Stomach smooth muscle (tissue), 2 donors: ENCODE results near the gene AAR2.

Experiments used
- H3K27ac ChIP-seq: one replicate; pipeline ENCODE4 v1.7.0; 2013; ENCODE audit warnings: mild to moderate bottlenecking, low read length, inconsistent platforms
- H3K27me3 ChIP-seq, 2 donors: one replicate each; pipeline ENCODE4 v1.7.0; 2013; ENCODE audit warnings: low read length in 2 of 2; ENCODE audit not compliant: insufficient read depth in 2 of 2, control insufficient read depth in 1 of 2
- H3K36me3 ChIP-seq, 2 donors: one replicate each; pipeline ENCODE4 v1.7.0; 2013; ENCODE audit warnings: low read length in 2 of 2; ENCODE audit not compliant: control insufficient read depth in 2 of 2, insufficient read depth in 2 of 2
- H3K4me1 ChIP-seq: one replicate; pipeline ENCODE4 v1.7.0; 2013; ENCODE audit warnings: low read length; ENCODE audit not compliant: control insufficient read depth, insufficient read depth
- H3K4me3 ChIP-seq, 2 donors: one replicate each; pipeline ENCODE4 v1.7.0; 2013; ENCODE audit warnings: low read length in 2 of 2
- H3K9ac ChIP-seq, 2 donors: one replicate each; pipeline ENCODE4 v1.7.0; 2013; ENCODE audit warnings: low read length in 2 of 2, mild to moderate bottlenecking in 1 of 2
- H3K9me3 ChIP-seq, 2 donors: one replicate each; pipeline ENCODE4 v1.7.0; 2013; ENCODE audit warnings: low read length in 2 of 2; ENCODE audit not compliant: control insufficient read depth in 2 of 2
- donor health status: healthy.
- donor health status: Pancreatic carcinoma.

AAR2 gene

GRCh38 chr20:36218380-36219064 lies 17.8 kb upstream of the AAR2 start:
- Histone ChIP-seq H3K4me3 (no peak overlapping the region), H3K4me1 (no peaks in the 10 kb centered on the region), H3K9ac (no peak overlapping the region), H3K9me3 (no peaks in the 10 kb centered on the region), H3K27ac (no peak overlapping the region), H3K27me3 (no peaks in the 10 kb centered on the region), H3K36me3 (peaks cover 19 to 47% of the 10 kb centered on the region in 2 donors)

- Histone ChIP-seq H3K27ac (no peak overlapping the region), H3K36me3 (peaks cover 13 to 38% of the 10 kb centered on the region in 2 donors)
Observed at GRCh38 chr20:36219671-36220220, 16.5 kb upstream of the AAR2 start.

DNA sequence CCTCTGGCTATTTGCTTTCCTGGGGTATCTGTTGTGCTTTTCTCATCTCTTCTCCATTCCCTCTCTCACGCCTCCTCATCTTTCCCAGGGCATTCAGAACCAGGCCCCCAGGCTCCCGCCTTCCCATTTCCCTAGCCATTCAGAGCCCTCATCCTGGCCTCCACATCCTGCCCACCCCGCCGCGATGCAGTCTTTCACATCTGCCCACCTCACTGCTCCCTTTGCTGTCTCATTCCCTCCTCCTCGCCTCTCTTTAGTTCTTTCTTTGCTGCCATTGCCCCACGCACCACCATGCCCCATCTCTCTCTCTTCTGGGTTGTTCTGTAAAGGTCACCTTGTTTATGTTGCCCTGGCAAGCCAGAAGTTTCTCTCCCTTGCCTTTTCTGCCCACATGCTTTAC lies 10.6 kb upstream of the AAR2 start:
- Histone ChIP-seq H3K27ac (no peak overlapping the region), H3K4me3 (no peak overlapping the region), H3K4me1 (no peaks in the 10 kb centered on the region), H3K36me3 (peaks cover 8 to 38% of the 10 kb centered on the region in 2 donors), H3K9me3 (no peaks in the 10 kb centered on the region), H3K9ac (no peak overlapping the region), H3K27me3 (no peaks in the 10 kb centered on the region)

More at GRCh38 chr20:36219671-36220220, 16.5 kb upstream of the AAR2 start:
- Histone ChIP-seq H3K4me3 (no peak overlapping the region), H3K4me1 (no peaks in the 10 kb centered on the region), H3K27me3 (no peaks in the 10 kb centered on the region), H3K9ac (no peak overlapping the region), H3K9me3 (no peaks in the 10 kb centered on the region)

GRCh38 chr20:36228770-36229169 lies 7.5 kb upstream of the AAR2 start:
- H3K9me3 ChIP-seq, result no peaks in the 10 kb centered on the region
- H3K27ac ChIP-seq, result no peak overlapping the region
- H3K36me3 ChIP-seq, result peaks cover 0 to 20% of the 10 kb centered on the region in 2 donors

DNA sequence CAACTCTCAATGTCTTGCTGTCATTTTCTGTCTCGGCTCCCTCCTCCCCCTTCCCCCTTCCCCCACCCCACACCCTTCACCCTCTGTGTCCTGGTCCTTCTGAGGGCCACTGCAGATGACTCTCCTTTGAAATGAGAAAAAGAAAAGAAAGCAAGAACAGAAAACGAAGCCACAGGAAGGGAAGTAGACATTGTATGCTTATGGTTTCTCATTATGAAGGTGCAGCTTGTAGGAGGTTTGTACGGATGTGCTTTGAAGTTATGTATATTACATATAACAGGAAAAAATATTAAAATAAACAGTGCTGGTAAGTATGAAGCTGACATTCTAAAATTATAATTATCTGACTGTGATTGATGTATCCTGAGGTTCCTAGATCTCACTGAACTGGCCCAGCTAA lies 6.3 kb upstream of the AAR2 start:
- Histone ChIP-seq H3K4me1 (no peaks in the 10 kb centered on the region), H3K4me3 (no peak overlapping the region), H3K27me3 (no peaks in the 10 kb centered on the region), H3K9me3 (no peaks in the 10 kb centered on the region), H3K9ac (no peak overlapping the region), H3K27ac (no peak overlapping the region), H3K36me3 (peaks cover 0 to 19% of the 10 kb centered on the region in 2 donors)

More at GRCh38 chr20:36228770-36229169, 7.5 kb upstream of the AAR2 start:
- no peaks in the 10 kb centered on the region for H3K4me1 ChIP-seq
- no peaks in the 10 kb centered on the region for H3K27me3 ChIP-seq
- H3K4me3 ChIP-seq, result no peak overlapping the region
- H3K9ac ChIP-seq, result no peak overlapping the region

DNA sequence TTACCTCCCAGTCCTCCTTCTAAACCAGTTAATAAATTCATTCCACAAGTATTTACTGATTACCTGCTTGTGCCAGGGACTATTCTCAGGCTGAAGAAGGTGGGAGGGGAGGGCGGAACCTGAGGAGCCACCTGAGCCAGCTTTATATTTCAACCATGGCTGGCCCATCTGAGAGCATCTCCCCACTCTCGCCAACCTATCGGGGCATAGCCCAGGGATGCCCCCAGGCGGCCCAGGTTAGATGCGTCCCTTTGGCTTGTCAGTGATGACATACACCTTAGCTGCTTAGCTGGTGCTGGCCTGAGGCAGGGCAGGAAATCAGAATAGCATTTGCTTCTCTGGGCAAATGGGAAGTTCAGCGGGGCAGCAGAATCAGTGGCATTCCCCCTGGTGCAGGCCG lies 4.9 kb upstream of the AAR2 start:
- H3K27me3 ChIP-seq, result no peaks in the 10 kb centered on the region
- peaks cover 0 to 13% of the 10 kb centered on the region in 2 donors for H3K36me3 ChIP-seq
- no peak overlapping the region for H3K4me3 ChIP-seq
- no peak overlapping the region for H3K9ac ChIP-seq
- H3K4me1 ChIP-seq, result peaks cover 5% of the 10 kb centered on the region
- H3K9me3 ChIP-seq, result no peaks in the 10 kb centered on the region
- no peak overlapping the region for H3K27ac ChIP-seq

GRCh38 chr20:36234771-36235320 lies 1.4 kb upstream of the AAR2 start:
- Histone ChIP-seq H3K36me3 (peaks cover 0 to 4% of the 10 kb centered on the region in 2 donors), H3K4me3 (no peak overlapping the region), H3K27me3 (no peaks in the 10 kb centered on the region), H3K4me1 (peaks cover 13% of the 10 kb centered on the region), H3K9me3 (no peaks in the 10 kb centered on the region), H3K9ac (no peak overlapping the region), H3K27ac (no peak overlapping the region)

GRCh38 chr20:36236786-36237121 lies 476 bp downstream of the AAR2 start:
- peak overlapping the region; percentile 70 for H3K27ac ChIP-seq

GRCh38 chr20:36237477-36237876 lies 1.2 kb downstream of the AAR2 start:
- no peak overlapping the region for H3K27ac ChIP-seq
- peak overlapping the region; percentile 81 to 96 for H3K9ac ChIP-seq
- peaks cover 13% of the 10 kb centered on the region for H3K4me1 ChIP-seq
- H3K4me3 ChIP-seq, result peak overlapping the region; percentile 80 to 96
- no peaks in the 10 kb centered on the region for H3K9me3 ChIP-seq
- no peaks in the 10 kb centered on the region for H3K27me3 ChIP-seq
- H3K36me3 ChIP-seq, result peaks cover 7 to 12% of the 10 kb centered on the region in 2 donors

More at GRCh38 chr20:36236786-36237121, 476 bp downstream of the AAR2 start:
- peaks cover 13% of the 10 kb centered on the region for H3K4me1 ChIP-seq
- H3K9ac ChIP-seq, result peak overlapping the region; percentile 81 to 96
- no peaks in the 10 kb centered on the region for H3K27me3 ChIP-seq
- H3K9me3 ChIP-seq, result no peaks in the 10 kb centered on the region
- peak overlapping the region; percentile 80 to 96 for H3K4me3 ChIP-seq
- H3K36me3 ChIP-seq, result peaks cover 7 to 12% of the 10 kb centered on the region in 2 donors

GRCh38 chr20:36238153-36238552 lies 1.9 kb downstream of the AAR2 start:
- peaks cover 7 to 15% of the 10 kb centered on the region in 2 donors for H3K36me3 ChIP-seq
- H3K4me1 ChIP-seq, result peaks cover 13% of the 10 kb centered on the region
- no peak overlapping the region for H3K9ac ChIP-seq
- H3K27me3 ChIP-seq, result no peaks in the 10 kb centered on the region
- no peak overlapping the region for H3K4me3 ChIP-seq
- H3K9me3 ChIP-seq, result no peaks in the 10 kb centered on the region
- no peak overlapping the region for H3K27ac ChIP-seq

DNA sequence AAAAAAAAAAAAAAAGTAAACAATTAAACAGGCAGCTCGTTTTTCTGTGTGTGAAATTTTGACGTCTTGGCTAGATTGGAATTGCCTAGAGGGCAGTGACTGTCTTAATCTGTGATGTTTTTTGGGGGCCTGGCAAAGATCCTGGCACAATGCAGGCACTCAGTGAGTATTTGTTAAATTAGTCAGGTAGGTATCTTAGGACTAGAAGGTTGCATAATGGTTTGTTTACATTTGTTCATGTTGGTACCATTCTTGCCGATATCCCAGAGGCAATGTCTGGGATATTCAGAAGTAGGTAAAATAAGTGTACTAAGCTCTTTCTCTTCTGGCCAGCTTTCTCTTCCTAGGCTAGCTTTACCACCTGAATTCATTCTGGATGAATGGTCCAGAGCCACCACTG lies 2.5 kb downstream of the AAR2 start:
- H3K4me3 ChIP-seq, result no peak overlapping the region
- H3K9ac ChIP-seq, result no peak overlapping the region
- peaks cover 13 to 20% of the 10 kb centered on the region in 2 donors for H3K36me3 ChIP-seq
- no peaks in the 10 kb centered on the region for H3K9me3 ChIP-seq
- peaks cover 13% of the 10 kb centered on the region for H3K4me1 ChIP-seq
- H3K27ac ChIP-seq, result no peak overlapping the region
- no peaks in the 10 kb centered on the region for H3K27me3 ChIP-seq
